Endothelial cell of umbilical vein (primary cell): ENCODE measurements around the gene PTPN3. TPM values are rescaled to one million over a fixed set of nuclear protein-coding genes. Genes with fewer than 3 reads are reported as not detected.

Experiments used
- BruUV-seq: library from RNA; stranded (reverse); fragments of 400-500 nt; replicated peaks from 2 replicates; lab custom pipeline; 2021; lab: Mats Ljungman, UMichigan
- CTCF ChIA-PET: fragments of 300-600, 350-600 bp; sonication (Branson Sonifier 250); formaldehyde crosslinking; loops from one replicate; lab custom pipeline; 2021; ENCODE audit warnings: antibody characterized with exemption, inconsistent platforms; lab: Charles Lee
- POLR2A ChIA-PET: fragments of 300-600, 350-600 bp; sonication (Branson Sonifier 250); formaldehyde crosslinking; loops from one replicate; lab custom pipeline; 2021; ENCODE audit warnings: antibody characterized with exemption, inconsistent platforms; lab: Charles Lee
- DNase-seq: peaks from one replicate; pipeline ENCODE4 v3.0.0-alpha.2; 2011; ENCODE audit warnings: low read depth, low spot score
- FAIRE-seq: peaks from 2 replicates; lab custom pipeline; 2011; peaks lifted over from hg19 to GRCh38; lab: Jason Lieb, UNC
- H2AFZ ChIP-seq: 2 replicates; pipeline ENCODE4 v1.6.0; 2012; ENCODE audit warnings: low read depth, low read length, control low read depth, inconsistent platforms
- H3K27ac ChIP-seq: 2 replicates; pipeline ENCODE4 v1.5.1; 2011; ENCODE audit warnings: low read depth, mild to moderate bottlenecking, control low read depth, low read length, moderate library complexity; ENCODE audit not compliant: insufficient read depth
- H3K27me3 ChIP-seq, 2 experiments: 2 replicates each; pipeline versions ENCODE4 v1.6.0 to v1.6.1; 2011; ENCODE audit warnings: low read length in 2 of 2, mixed read lengths in 1 of 2; ENCODE audit not compliant: control insufficient read depth in 2 of 2, insufficient read depth in 2 of 2
- H3K36me3 ChIP-seq, 2 experiments: 2 replicates in 1 of 2; 3 replicates in 1 of 2; pipeline ENCODE4 v1.5.1; 2011; ENCODE audit warnings: low read length in 2 of 2, mild to moderate bottlenecking in 1 of 2, moderate library complexity in 1 of 2; ENCODE audit not compliant: control insufficient read depth in 2 of 2, insufficient read depth in 2 of 2; ENCODE audit errors: extremely low read depth in 1 of 2
- H3K4me1 ChIP-seq: 3 replicates; pipeline ENCODE4 v1.5.1; 2011; ENCODE audit warnings: mild to moderate bottlenecking, low read length; ENCODE audit not compliant: control insufficient read depth, insufficient read depth; ENCODE audit errors: extremely low read depth
- H3K4me2 ChIP-seq: 2 replicates; pipeline ENCODE4 v1.6.1; 2011; ENCODE audit warnings: low read length, control low read depth, mixed read lengths; ENCODE audit not compliant: insufficient read depth
- H3K4me3 ChIP-seq, 3 experiments: fragments of 200-600 bp in 1 of 3; sonication (generic), shearing (Covaris generic) in 1 of 3; replicated peaks in 1 of 3; 2 replicates each; pipeline ENCODE4 v1.5.1; 2011 to 2016; ENCODE audit warnings: control low read depth in 3 of 3, low read length in 3 of 3, mild to moderate bottlenecking in 2 of 3, inconsistent platforms in 1 of 3, low read depth in 1 of 3, moderate library complexity in 1 of 3; ENCODE audit not compliant: insufficient read depth in 1 of 3
- H3K79me2 ChIP-seq: 2 replicates; pipeline ENCODE4 v1.6.0; 2012; ENCODE audit warnings: low read length, inconsistent platforms; ENCODE audit not compliant: control insufficient read depth, insufficient read depth
- H3K9ac ChIP-seq: replicated peaks from 2 replicates; pipeline ENCODE3; 2011; ENCODE audit warnings: low read length, control low read depth; ENCODE audit not compliant: insufficient read depth; ENCODE audit errors: extremely low read depth
- H3K9me1 ChIP-seq: replicated peaks from 3 replicates; pipeline ENCODE4 v1.6.0; 2011; ENCODE audit warnings: mild to moderate bottlenecking, low read length; ENCODE audit not compliant: control insufficient read depth, insufficient read depth; ENCODE audit errors: extremely low read depth
- H3K9me3 ChIP-seq: replicated peaks from 2 replicates; pipeline ENCODE4 v1.5.1; 2012; ENCODE audit warnings: low read length, inconsistent platforms; ENCODE audit not compliant: control insufficient read depth, insufficient read depth
- H4K20me1 ChIP-seq: replicated peaks from 2 replicates; pipeline ENCODE3; 2011; ENCODE audit warnings: mild to moderate bottlenecking, low read length; ENCODE audit not compliant: control insufficient read depth, insufficient read depth; ENCODE audit errors: extremely low read depth
- EZH2 ChIP-seq: IDR thresholded peaks from 2 replicates; pipeline ENCODE4 v1.6.1; 2012; ENCODE audit warnings: borderline replicate concordance, low read depth, mild to moderate bottlenecking, moderate library complexity, low read length, inconsistent platforms; ENCODE audit not compliant: severe bottlenecking
- FOS ChIP-seq: IDR thresholded peaks from 2 replicates; pipeline ENCODE4 v1.6.1; 2011; ENCODE audit warnings: mild to moderate bottlenecking, low read length, moderate library complexity, borderline replicate concordance; ENCODE audit not compliant: insufficient read depth
- JUN ChIP-seq: IDR thresholded peaks from 2 replicates; pipeline ENCODE4 v1.6.1; 2011; ENCODE audit warnings: borderline replicate concordance, low read depth; ENCODE audit not compliant: insufficient read length, insufficient read depth
- POLR2AphosphoS5 ChIP-seq: IDR thresholded peaks from 2 replicates; pipeline ENCODE4 v1.6.1; 2012; ENCODE audit warnings: low read depth, mild to moderate bottlenecking, control low read depth, low read length, moderate library complexity; ENCODE audit not compliant: insufficient read depth
- dilution Hi-C: fragments of 300-500 bp; cut with MboI; formaldehyde crosslinking; loops from one replicate; pipeline ENCODE4 v1.15.0; 2019; ENCODE audit warnings: low sequenced_read_pairs; ENCODE audit not compliant: extremely low pct_ligation_motif_present
- intact Hi-C: fragments of 100-400 bp; cut with micrococcal nuclease; formaldehyde crosslinking; loops from one replicate; pipeline ENCODE4 v1.10.0; 2022
- polyA plus RNA-seq, 4 experiments: library from polyadenylated mRNA; depleted of rRNA in 3 of 4; stranded (reverse) in 3 of 4; unstranded in 1 of 4; fragments of >200 nt; gene quantifications; 2 replicates each; pipeline versions ENCODE4 v1.2.1 to v1.2.3, GENCODE V29; 2011 to 2012; ENCODE audit warnings: missing spikeins in 1 of 4
- total RNA-seq: library from RNA; stranded (reverse); gene quantifications from 2 replicates; pipeline ENCODE4 v1.2.3, GENCODE V29; 2021
- TF ChIP-seq, protein P1 (sequence below), 2 donors: IDR thresholded peaks; 1 replicate in 1 of 2; 2 replicates in 1 of 2; pipeline ENCODE4 v1.5.1; 2011; ENCODE audit warnings: low read length in 2 of 2, mild to moderate bottlenecking in 2 of 2, moderate library complexity in 2 of 2, control low read depth in 1 of 2, inconsistent platforms in 1 of 2, low read depth in 1 of 2; ENCODE audit not compliant: insufficient read depth in 1 of 2; ENCODE audit errors: extremely low read depth in 1 of 2

PTPN3 gene
- total and polyA plus RNA-seq, 2 donors (not counting 3 experiments of a cell fraction or from before 2014, with no cell fraction given): 0.01 TPM; not detected in 1

DNA sequence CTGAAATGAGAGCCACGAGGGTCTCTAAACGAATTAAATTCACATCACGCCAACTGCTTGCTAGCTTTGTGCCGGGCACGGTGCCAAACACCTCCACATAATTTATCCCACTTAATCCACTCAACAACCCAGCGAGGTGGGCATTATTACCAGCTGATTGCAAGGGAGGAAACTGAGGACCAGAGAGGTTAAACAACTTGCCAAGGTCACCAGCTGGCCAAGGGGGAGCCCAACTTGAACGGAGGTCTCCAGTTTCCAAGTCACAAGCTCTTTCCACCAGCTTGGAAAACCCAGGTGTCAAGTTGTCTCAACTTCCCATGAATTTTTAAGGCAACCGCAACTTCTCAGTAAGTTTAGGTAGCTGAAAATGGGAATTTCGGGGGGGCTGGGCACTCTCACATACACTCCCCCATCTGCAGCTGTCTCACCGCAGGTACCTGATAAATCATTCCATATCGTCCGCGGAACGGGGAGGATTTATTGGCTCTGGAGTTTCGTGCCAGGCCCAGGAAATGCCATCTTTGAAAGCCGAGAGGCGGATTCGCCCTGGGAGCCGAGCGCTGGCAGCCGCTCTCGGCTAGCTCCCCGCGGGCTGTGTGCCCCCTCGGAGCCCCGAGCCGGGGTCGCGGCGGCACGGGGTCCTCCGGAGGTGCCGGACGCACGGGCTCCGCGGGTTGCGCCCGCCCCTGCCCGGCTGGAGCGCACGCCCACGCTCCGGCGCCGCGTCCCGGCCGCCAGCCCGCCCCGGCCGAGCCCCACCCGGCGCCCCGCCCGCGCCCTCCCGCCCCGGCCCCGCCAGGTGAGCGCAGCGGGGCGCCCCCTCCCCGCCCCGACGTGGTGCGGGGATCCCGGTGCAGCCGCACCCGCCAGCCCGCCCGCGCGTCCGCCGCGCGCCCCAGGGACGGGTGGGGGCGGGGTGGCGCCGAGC lies 617 bp downstream of the PTPN3 start:
- no peak overlapping the region for H3K27ac ChIP-seq
- H4K20me1 ChIP-seq: no peaks in the 10 kb centered on the region
- H3K9me3 ChIP-seq: no peaks in the 10 kb centered on the region
- FAIRE-seq (no peak), DNase-seq (no peak)
- dilution Hi-C loops: no loop called here
- no peak for TF ChIP-seq JUN
- TF ChIP-seq FOS: no peak
- TF ChIP-seq, protein P1, sequence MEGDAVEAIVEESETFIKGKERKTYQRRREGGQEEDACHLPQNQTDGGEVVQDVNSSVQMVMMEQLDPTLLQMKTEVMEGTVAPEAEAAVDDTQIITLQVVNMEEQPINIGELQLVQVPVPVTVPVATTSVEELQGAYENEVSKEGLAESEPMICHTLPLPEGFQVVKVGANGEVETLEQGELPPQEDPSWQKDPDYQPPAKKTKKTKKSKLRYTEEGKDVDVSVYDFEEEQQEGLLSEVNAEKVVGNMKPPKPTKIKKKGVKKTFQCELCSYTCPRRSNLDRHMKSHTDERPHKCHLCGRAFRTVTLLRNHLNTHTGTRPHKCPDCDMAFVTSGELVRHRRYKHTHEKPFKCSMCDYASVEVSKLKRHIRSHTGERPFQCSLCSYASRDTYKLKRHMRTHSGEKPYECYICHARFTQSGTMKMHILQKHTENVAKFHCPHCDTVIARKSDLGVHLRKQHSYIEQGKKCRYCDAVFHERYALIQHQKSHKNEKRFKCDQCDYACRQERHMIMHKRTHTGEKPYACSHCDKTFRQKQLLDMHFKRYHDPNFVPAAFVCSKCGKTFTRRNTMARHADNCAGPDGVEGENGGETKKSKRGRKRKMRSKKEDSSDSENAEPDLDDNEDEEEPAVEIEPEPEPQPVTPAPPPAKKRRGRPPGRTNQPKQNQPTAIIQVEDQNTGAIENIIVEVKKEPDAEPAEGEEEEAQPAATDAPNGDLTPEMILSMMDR (IDR thresholded peaks at IDR 0.05; ENCODE audit: extremely low read depth in 1 of 2, insufficient read depth in 1 of 2, low read depth in 1 of 2, low read length in 2 of 2): no peak
- peak; percentile 70 for TF ChIP-seq EZH2
- no peak for TF ChIP-seq POLR2AphosphoS5
- H3K79me2 ChIP-seq: no peaks in the 10 kb centered on the region
- peak overlapping the region in 1 of 3 experiments; percentile 11 for H3K4me3 ChIP-seq
- no peak overlapping the region for H2AFZ ChIP-seq
- BruUV-seq: no TSS peak
- H3K36me3 ChIP-seq: no peaks in the 10 kb centered on the region
- H3K27me3 ChIP-seq: peaks cover 55 to 73% of the 10 kb centered on the region in 2 experiments
- H3K4me1 ChIP-seq: no peaks in the 10 kb centered on the region
- intact Hi-C loops: no loop called here
- POLR2A ChIA-PET: no interaction called here
- H3K9me1 ChIP-seq: no peaks in the 10 kb centered on the region
- no peak overlapping the region for H3K9ac ChIP-seq
- CTCF ChIA-PET: interaction anchor here (1.4 to 2.9 kb wide), 4 partner anchors 13 to 57 kb away, joined by 3 to 11 read pairs (median 6); no protein-coding TSS in a partner anchor
- no peak overlapping the region for H3K4me2 ChIP-seq
